SK-N-SH (cell line): Measurements from ENCODE around the gene ADAMTS10. TPM values are rescaled to one million over a fixed set of nuclear protein-coding genes. Genes with fewer than 3 reads are reported as not detected.
A peak's percentile ranks its signal among the peaks of the same experiment; 100 is the strongest.
"Not testable (repeated sequence)": the region's sequence is repeated elsewhere in the genome, so short reads cannot be mapped to it uniquely, and the experiment has no call there.

Experiments used
- CTCF ChIA-PET: fragments of 300-600, 350-600 bp; formaldehyde crosslinking; extraction: SDS; loops from one replicate; lab custom pipeline; 2021; lab: Yijun Ruan, JAX
- POLR2A ChIA-PET: fragments of 350-600 bp; sonication (Branson Sonifier 250); formaldehyde crosslinking; extraction: SDS; loops from one replicate; lab custom pipeline; 2020; ENCODE audit warnings: antibody characterized with exemption, inconsistent platforms; lab: Yijun Ruan, JAX
- DNase-seq: peaks from one replicate; pipeline ENCODE4 v3.0.0; 2012
- H2AFZ ChIP-seq: fragments of 200-600 bp; sonication (generic); 2 replicates; pipeline ENCODE4 v1.8.1; 2016; ENCODE audit warnings: antibody characterized with exemption, mild to moderate bottlenecking, low read depth
- H3F3A ChIP-seq: fragments of 200-600 bp; sonication (generic); replicated peaks from 2 replicates; pipeline ENCODE3; 2016; ENCODE audit warnings: antibody characterized with exemption, mild to moderate bottlenecking; ENCODE audit not compliant: insufficient read depth
- H3K27ac ChIP-seq, 2 experiments: fragments of 200-500 bp in 1 of 2; fragments of 200-600 bp in 1 of 2; sonication (Bioruptor generic) in 1 of 2; sonication (generic), shearing (Covaris generic) in 1 of 2; 2 replicates each; pipeline versions ENCODE4 v1.5.1 to v1.6.1; 2014 to 2016; ENCODE audit warnings: low read depth in 2 of 2, inconsistent platforms in 1 of 2, low read length in 1 of 2, mild to moderate bottlenecking in 1 of 2, mixed read lengths in 1 of 2
- H3K27me3 ChIP-seq: fragments of 200-600 bp; sonication (generic), shearing (Covaris generic); 2 replicates; pipeline ENCODE4 v1.6.1; 2016; ENCODE audit warnings: mixed run types; ENCODE audit not compliant: insufficient read depth
- H3K36me3 ChIP-seq, 2 experiments: fragments of 200-500 bp in 1 of 2; fragments of 200-600 bp in 1 of 2; sonication (Bioruptor generic) in 1 of 2; sonication (generic) in 1 of 2; replicated peaks in 1 of 2; 2 replicates each; pipeline versions ENCODE3 to v1.5.1; 2014 to 2016; ENCODE audit warnings: low read length in 1 of 2, mild to moderate bottlenecking in 1 of 2; ENCODE audit not compliant: insufficient read depth in 2 of 2, control insufficient read depth in 1 of 2
- H3K4me1 ChIP-seq, 2 experiments: fragments of 200-500 bp in 1 of 2; fragments of 200-600 bp in 1 of 2; sonication (Bioruptor generic) in 1 of 2; sonication (generic), shearing (Covaris generic) in 1 of 2; 2 replicates each; pipeline versions ENCODE4 v1.5.1 to v1.6.1; 2014 to 2016; ENCODE audit warnings: low read depth in 1 of 2, low read length in 1 of 2, mixed run types in 1 of 2; ENCODE audit not compliant: insufficient read depth in 2 of 2, control insufficient read depth in 1 of 2
- H3K4me2 ChIP-seq: fragments of 200-600 bp; sonication (generic), shearing (Covaris generic); 2 replicates; pipeline ENCODE4 v1.6.1; 2017; ENCODE audit warnings: mixed run types
- H3K4me3 ChIP-seq, 2 experiments: fragments of 200-500 bp in 1 of 2; fragments of 200-600 bp in 1 of 2; sonication (Bioruptor generic) in 1 of 2; sonication (generic), shearing (Covaris generic) in 1 of 2; 2 replicates each; pipeline versions ENCODE4 v1.5.1 to v1.8.1; 2014 to 2016; ENCODE audit warnings: low read depth in 2 of 2, inconsistent platforms in 1 of 2, low read length in 1 of 2, mild to moderate bottlenecking in 1 of 2, mixed read lengths in 1 of 2, moderate library complexity in 1 of 2
- H3K79me2 ChIP-seq: fragments of 200-600 bp; sonication (generic); 2 replicates; pipeline ENCODE4 v1.8.1; 2017; ENCODE audit warnings: mild to moderate bottlenecking; ENCODE audit not compliant: insufficient read depth
- H3K9ac ChIP-seq: fragments of 200-600 bp; sonication (generic); 2 replicates; pipeline ENCODE4 v1.6.1; 2017; ENCODE audit warnings: mixed run types
- H3K9me2 ChIP-seq: fragments of 200-600 bp; sonication (generic); 2 replicates; pipeline ENCODE4 v1.6.1; 2017; ENCODE audit warnings: mixed run types
- H3K9me3 ChIP-seq: fragments of 200-600 bp; sonication (generic); 2 replicates; pipeline ENCODE4 v1.6.1; 2017; ENCODE audit warnings: mixed run types, mild to moderate bottlenecking, moderate library complexity
- H4K20me1 ChIP-seq: fragments of 200-600 bp; sonication (generic); 2 replicates; pipeline ENCODE4 v1.6.1; 2017; ENCODE audit warnings: mild to moderate bottlenecking, mixed run types; ENCODE audit not compliant: insufficient read depth
- EZH2phosphoT487 ChIP-seq: fragments of 200-600 bp; sonication (generic); IDR thresholded peaks from 2 replicates; pipeline ENCODE4 v1.6.1; 2017; ENCODE audit warnings: low read depth, mixed run types, mild to moderate bottlenecking, antibody characterized with exemption, moderate library complexity, borderline replicate concordance
- FOSL2 ChIP-seq: IDR thresholded peaks from 2 replicates; pipeline ENCODE4 v1.4.0; 2012; ENCODE audit warnings: low read depth, mild to moderate bottlenecking, moderate library complexity, borderline replicate concordance
- JUND ChIP-seq: IDR thresholded peaks from 2 replicates; pipeline ENCODE4 v1.4.0; 2012
- MXI1 ChIP-seq: IDR thresholded peaks from 2 replicates; pipeline ENCODE4 v1.6.1; 2012; ENCODE audit warnings: mild to moderate bottlenecking, low read depth, low read length, improper control_type of control experiment
- NFIC ChIP-seq: IDR thresholded peaks from 2 replicates; pipeline ENCODE4 v1.4.0; 2012; ENCODE audit warnings: borderline replicate concordance
- RAD21 ChIP-seq: IDR thresholded peaks from 2 replicates; pipeline ENCODE4 v1.6.1; 2012; ENCODE audit warnings: mild to moderate bottlenecking, low read length
- RXRA ChIP-seq: IDR thresholded peaks from 2 replicates; pipeline ENCODE4 v1.4.0; 2012; ENCODE audit warnings: low read depth, mild to moderate bottlenecking, borderline replicate concordance
- SMC3 ChIP-seq: IDR thresholded peaks from 2 replicates; pipeline ENCODE4 v1.6.1; 2012; ENCODE audit warnings: low read depth, low read length, improper control_type of control experiment
- TCF12 ChIP-seq: IDR thresholded peaks from 2 replicates; pipeline ENCODE4 v1.4.0; 2012
- USF1 ChIP-seq: IDR thresholded peaks from 2 replicates; pipeline ENCODE4 v1.4.0; 2012; ENCODE audit warnings: low read depth, borderline replicate concordance
- WGBS: methylation state at CpG from one replicate; pipeline ENCODE4 v1.1.6; 2017; ENCODE audit warnings: low lambda C conversion rate; 5-methylcytosine and 5-hydroxymethylcytosine counted together
- polyA plus RNA-seq, 3 experiments: library from polyadenylated mRNA; depleted of rRNA; stranded (reverse); fragments of >200 nt; gene quantifications; 2 replicates each; pipeline ENCODE4 v1.2.3, GENCODE V29; 2012
- TF ChIP-seq, protein P1 (sequence below): IDR thresholded peaks from 2 replicates; pipeline ENCODE4 v1.6.1; 2012; ENCODE audit warnings: mild to moderate bottlenecking, low read depth, low read length, moderate library complexity
- TF ChIP-seq, protein P2 (sequence below): IDR thresholded peaks from 2 replicates; pipeline ENCODE4 v1.4.0; 2012; ENCODE audit warnings: low read depth
- TF ChIP-seq, protein P3 (sequence below): IDR thresholded peaks from 2 replicates; pipeline ENCODE4; 2012

The ADAMTS10 gene
- polyA plus RNA-seq, 1 of the 3 experiments (the other 2 are of a cell fraction), result 3.6 TPM

- Histone ChIP-seq H3K27ac (no peak overlapping the region), H3K4me2 (peak overlapping the region; percentile 46; the same call in 1 of the 2 replicates), H3K4me3 (no peak overlapping the region), H3K9ac (no peak overlapping the region), H2AFZ (no peak overlapping the region), H3F3A (no peaks in the 10 kb centered on the region), H4K20me1 (no peaks in the 10 kb centered on the region), H3K36me3 (no peaks in the 10 kb centered on the region), H3K9me3 (no peaks in the 10 kb centered on the region), H3K27me3 (no peaks in the 10 kb centered on the region; the same call in 1 of the 2 replicates), H3K79me2 (no peaks in the 10 kb centered on the region), H3K9me2 (no peaks in the 10 kb centered on the region), H3K4me1 (peaks cover 0 to 7% of the 10 kb centered on the region in 2 experiments; a peak in 1 of 4 replicates)
- TF ChIP-seq RXRA (no peak), RAD21 (no peak), NFIC (peak; percentile 52; the same call in 1 of the 2 replicates), MXI1 (no peak), FOSL2 (peak; percentile 31; the same call in 1 of the 2 replicates)
- CTCF ChIA-PET, result no interaction called here
- no peak for DNase-seq
- POLR2A ChIA-PET, result no interaction called here
- WGBS, result 26% methylated on average over 18 of the region's 21 CpGs
These were observed 27.6 kb upstream of the ADAMTS10 start for GRCh38 chr19:8638078-8638619.

- H3K4me3 ChIP-seq, H3K27me3 ChIP-seq, H2AFZ ChIP-seq, H3K4me1 ChIP-seq, POLR2A ChIA-PET, H3K36me3 ChIP-seq, H3K4me2 ChIP-seq, H3K9me2 ChIP-seq, H3K9me3 ChIP-seq, H3K79me2 ChIP-seq, H4K20me1 ChIP-seq, H3F3A ChIP-seq, H3K27ac ChIP-seq, DNase-seq, H3K9ac ChIP-seq: not testable (repeated sequence)
- CTCF ChIA-PET, result interaction anchor here (1.3 kb wide), 1 partner anchor 58 kb away, joined by 6 read pairs; no protein-coding TSS in a partner anchor
- TF ChIP-seq JUND, result peak; percentile 18; the same call in 1 of the 2 replicates
- TF ChIP-seq FOSL2, result peak; percentile 14; the same call in 1 of the 2 replicates
- WGBS, result 2% methylated on average over 4 of the region's 4 CpGs
These were observed 26.6 kb upstream of the ADAMTS10 start for GRCh38 chr19:8637070-8637469.

DNA sequence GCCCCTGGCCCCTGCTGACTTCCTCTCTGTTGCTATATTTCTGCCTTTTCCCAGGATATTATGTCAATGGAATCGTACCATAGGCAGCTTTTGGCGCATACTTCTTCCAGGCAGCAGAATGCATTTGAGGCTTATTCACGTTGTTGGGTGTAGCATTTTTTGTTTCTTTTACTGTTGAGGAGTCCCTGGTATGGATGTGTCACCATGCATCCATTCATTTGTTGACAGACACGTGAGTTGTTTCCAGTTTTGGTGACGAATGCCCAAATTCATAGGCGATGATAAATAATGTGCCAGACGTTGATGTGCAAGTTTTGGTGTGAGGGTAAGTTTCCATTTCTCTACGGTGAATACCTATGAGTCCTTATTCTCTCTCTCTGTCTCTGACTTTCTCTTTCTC is 24.9 kb upstream of the ADAMTS10 start:
- Histone ChIP-seq H3K36me3 (no peaks in the 10 kb centered on the region), H3K4me2 (no peak overlapping the region), H3K9me2 (no peaks in the 10 kb centered on the region), H3K79me2 (no peaks in the 10 kb centered on the region), H3F3A (no peaks in the 10 kb centered on the region), H3K4me3 (no peak overlapping the region), H3K27ac (no peak overlapping the region), H4K20me1 (no peaks in the 10 kb centered on the region), H3K4me1 (peaks cover 0 to 7% of the 10 kb centered on the region in 2 experiments; a peak in 1 of 4 replicates), H2AFZ (no peak overlapping the region), H3K27me3 (no peaks in the 10 kb centered on the region; the same call in 1 of the 2 replicates), H3K9ac (no peak overlapping the region), H3K9me3 (no peaks in the 10 kb centered on the region)
- CTCF ChIA-PET, result interaction anchor here (0.7 kb wide), 1 partner anchor 23 kb away, joined by 3 read pairs; no protein-coding TSS in a partner anchor
- no peak for DNase-seq
- POLR2A ChIA-PET, result no interaction called here
- TF ChIP-seq FOSL2 (peak; percentile 35; the same call in 1 of the 2 replicates), NFIC (0 out of 2 replicates have a peak, but pooled peaks have one; percentile 18), SMC3 (no peak), TCF12 (peak; percentile 28; the same call in 1 of the 2 replicates), USF1 (no peak), MXI1 (no peak), EZH2phosphoT487 (no peak)
- TF ChIP-seq, protein P1, sequence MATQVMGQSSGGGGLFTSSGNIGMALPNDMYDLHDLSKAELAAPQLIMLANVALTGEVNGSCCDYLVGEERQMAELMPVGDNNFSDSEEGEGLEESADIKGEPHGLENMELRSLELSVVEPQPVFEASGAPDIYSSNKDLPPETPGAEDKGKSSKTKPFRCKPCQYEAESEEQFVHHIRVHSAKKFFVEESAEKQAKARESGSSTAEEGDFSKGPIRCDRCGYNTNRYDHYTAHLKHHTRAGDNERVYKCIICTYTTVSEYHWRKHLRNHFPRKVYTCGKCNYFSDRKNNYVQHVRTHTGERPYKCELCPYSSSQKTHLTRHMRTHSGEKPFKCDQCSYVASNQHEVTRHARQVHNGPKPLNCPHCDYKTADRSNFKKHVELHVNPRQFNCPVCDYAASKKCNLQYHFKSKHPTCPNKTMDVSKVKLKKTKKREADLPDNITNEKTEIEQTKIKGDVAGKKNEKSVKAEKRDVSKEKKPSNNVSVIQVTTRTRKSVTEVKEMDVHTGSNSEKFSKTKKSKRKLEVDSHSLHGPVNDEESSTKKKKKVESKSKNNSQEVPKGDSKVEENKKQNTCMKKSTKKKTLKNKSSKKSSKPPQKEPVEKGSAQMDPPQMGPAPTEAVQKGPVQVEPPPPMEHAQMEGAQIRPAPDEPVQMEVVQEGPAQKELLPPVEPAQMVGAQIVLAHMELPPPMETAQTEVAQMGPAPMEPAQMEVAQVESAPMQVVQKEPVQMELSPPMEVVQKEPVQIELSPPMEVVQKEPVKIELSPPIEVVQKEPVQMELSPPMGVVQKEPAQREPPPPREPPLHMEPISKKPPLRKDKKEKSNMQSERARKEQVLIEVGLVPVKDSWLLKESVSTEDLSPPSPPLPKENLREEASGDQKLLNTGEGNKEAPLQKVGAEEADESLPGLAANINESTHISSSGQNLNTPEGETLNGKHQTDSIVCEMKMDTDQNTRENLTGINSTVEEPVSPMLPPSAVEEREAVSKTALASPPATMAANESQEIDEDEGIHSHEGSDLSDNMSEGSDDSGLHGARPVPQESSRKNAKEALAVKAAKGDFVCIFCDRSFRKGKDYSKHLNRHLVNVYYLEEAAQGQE, result no peak
- TF ChIP-seq, protein P2, sequence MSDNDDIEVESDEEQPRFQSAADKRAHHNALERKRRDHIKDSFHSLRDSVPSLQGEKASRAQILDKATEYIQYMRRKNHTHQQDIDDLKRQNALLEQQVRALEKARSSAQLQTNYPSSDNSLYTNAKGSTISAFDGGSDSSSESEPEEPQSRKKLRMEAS, result no peak
- TF ChIP-seq, protein P3, sequence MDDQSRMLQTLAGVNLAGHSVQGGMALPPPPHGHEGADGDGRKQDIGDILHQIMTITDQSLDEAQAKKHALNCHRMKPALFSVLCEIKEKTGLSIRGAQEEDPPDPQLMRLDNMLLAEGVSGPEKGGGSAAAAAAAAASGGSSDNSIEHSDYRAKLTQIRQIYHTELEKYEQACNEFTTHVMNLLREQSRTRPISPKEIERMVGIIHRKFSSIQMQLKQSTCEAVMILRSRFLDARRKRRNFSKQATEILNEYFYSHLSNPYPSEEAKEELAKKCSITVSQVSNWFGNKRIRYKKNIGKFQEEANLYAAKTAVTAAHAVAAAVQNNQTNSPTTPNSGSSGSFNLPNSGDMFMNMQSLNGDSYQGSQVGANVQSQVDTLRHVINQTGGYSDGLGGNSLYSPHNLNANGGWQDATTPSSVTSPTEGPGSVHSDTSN, result peak; percentile 50; the same call in 1 of the 2 replicates
- 13% methylated on average over 8 of the region's 8 CpGs for WGBS
